SKM-1 (cell line): ENCODE data around the gene BLMH.

ENCODE experiments used
- DNase-seq: peaks from one replicate; lab custom pipeline; 2025; ENCODE audit not compliant: unreplicated experiment; lab: John Stamatoyannopoulos, UW

The BLMH gene

GRCh38 chr17:30232015-30232823, 59.5 kb downstream of the BLMH start:
- no peak for DNase-seq

DNA sequence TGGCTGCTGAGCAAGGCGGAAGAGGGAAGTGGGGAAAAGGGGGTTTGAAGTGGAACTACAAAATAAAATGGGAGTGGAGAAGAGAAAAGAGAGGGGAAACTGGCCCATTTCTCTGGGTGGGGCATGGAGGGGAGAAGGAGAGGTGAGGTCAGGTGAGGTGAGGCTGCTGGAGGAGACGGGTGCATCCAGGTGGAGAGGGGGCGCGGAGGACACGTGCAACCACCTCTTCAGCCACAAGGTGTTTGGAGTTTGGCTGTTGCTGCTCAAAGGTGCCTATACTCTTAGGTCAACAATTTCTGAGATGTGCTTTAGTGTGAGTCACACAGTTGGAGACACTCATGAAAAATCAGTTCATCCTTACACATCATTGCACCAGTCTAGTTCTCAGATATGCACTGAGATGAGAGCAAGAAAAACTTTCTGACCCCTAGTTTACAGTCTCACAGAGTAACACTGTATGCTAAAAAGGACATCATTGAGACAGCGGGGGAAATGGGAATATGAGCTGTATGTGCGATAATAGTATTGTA, 61.1 kb downstream of the BLMH start:
- no peak for DNase-seq

DNA sequence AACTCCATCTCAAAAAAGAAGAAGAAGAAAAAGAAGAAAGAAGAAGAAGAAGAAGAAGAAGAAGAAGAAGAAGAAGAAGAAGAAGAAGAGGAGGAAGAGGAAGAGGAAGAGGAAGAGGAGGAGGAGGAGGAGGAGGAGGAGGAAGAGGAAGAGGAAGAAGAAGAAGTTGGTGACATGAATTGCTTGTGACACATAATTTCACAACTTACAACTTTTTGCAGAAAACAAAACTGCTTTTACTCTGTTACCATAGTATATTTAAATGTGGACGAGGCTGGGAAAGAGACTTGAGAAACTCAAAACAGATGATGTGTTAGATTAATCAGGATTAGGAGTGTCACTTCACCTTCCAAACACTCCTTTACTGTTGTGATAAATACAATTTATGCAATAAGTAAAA, 61.7 kb downstream of the BLMH start:
- DNase-seq, result peak; percentile 52

GRCh38 chr17:30229012-30229411, 62.7 kb downstream of the BLMH start:
- no peak for DNase-seq

- no peak for DNase-seq
Measured at GRCh38 chr17:30228011-30228410, 63.7 kb downstream of the BLMH start.

DNA sequence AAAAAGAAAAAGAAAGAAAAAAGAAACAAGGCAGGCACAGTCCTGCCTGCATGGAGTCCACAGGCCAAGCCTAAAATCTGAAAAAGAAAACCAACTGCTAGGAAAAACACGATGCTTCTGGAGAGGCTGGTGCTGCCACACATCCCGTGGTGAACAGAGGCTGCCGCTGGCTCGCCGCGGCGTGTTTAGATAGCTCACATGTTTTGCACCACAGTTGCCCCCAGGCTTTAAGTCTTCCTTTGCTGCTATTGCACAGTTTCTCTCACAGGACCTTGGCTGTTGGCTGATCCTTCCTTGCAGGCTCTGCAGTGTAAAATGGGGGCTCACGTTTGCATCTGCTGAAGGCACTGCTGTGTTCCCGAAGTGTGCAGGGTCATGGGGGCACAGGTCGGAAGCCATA, 64.9 kb downstream of the BLMH start:
- no peak for DNase-seq

- no peak for DNase-seq
Measured at GRCh38 chr17:30225919-30226553, 65.7 kb downstream of the BLMH start.

GRCh38 chr17:30225112-30225511, 66.6 kb downstream of the BLMH start:
- DNase-seq, result no peak

GRCh38 chr17:30224419-30224960, 67.3 kb downstream of the BLMH start:
- DNase-seq, result peak; percentile 56

DNA sequence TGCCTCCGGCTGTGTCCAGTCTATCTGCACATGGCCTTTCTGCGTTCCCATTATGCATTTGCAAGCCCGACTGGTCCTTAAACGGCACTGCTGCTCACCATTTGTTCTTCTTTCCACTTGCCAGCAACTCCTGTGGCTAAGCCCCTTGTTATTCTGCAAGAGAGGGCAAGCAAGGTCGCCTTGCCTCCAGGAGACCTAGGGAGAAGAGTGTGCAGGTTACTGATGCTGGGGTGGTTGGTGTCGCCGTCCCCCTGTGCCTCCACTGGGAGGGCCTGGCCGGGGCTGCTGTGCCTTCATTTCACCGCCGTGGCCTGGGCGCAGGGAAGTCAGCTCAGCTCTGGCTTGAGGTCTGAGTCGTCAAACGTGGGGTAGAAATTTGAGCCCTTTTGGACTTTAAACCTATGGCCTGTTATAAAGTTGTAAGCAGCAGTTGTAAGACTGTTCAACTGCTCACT, 69.0 kb downstream of the BLMH start:
- DNase-seq, result no peak

DNA sequence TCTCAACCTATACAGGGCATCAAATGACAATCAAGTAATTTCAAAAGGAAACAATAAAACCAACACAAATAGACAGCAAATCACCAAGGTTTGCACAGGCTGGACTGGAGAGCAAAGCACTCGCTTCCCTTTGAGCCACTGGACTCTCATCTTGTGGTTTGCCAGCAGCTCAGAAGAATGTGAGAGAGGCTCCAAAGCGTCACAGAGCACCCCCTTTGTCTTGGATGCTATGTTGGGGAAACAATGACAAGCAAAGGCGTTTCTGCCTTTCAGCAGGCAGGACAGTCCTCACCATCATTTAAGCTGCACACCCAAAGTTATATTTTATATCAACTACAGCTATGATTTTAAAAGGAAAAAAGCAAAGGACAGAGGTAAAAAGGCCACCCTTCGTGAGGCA, 69.5 kb downstream of the BLMH start:
- DNase-seq, result no peak

DNA sequence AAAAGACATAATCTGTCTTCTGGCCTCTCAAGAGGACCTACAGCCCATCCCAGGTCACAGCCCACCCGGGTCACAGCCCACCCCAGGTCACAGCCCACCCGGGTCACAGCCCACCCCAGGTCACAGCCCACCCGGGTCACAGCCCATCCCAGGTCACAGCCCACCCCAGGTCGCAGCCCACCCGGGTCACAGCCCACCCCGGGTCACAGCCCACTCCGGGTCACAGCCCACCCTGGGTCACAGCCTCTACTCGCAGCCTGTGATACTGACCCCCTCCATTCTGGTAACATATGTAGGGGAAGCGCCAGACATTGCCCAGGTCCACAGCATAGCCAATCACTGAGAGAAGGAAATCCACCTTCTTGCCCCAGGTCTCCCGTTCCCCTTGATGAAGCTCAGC, 70.4 kb downstream of the BLMH start:
- no peak for DNase-seq

DNA sequence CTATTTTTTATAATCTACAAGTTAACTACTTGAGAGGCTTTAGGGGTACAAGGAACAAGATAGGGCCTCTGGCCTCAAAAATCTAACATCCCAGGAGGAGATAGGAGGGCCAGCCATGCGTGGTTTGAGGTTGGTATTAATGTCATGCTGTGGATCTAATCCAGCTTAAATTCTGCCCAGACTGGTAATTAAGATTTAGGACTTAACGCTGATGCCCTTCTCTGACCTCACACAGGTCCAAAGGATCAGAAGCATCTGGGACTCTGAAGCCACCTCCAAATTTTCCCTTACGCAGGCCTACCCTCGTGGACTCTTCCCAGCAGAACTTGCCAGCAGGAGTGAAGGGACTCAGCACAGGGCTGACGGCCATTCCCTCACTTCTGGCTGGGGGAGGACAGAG, 71.3 kb downstream of the BLMH start:
- DNase-seq, result no peak

GRCh38 chr17:30219833-30220232, 71.9 kb downstream of the BLMH start:
- DNase-seq, result no peak

- no peak for DNase-seq
Measured at GRCh38 chr17:30219315-30219714, 72.4 kb downstream of the BLMH start.

GRCh38 chr17:30218799-30219198, 72.9 kb downstream of the BLMH start:
- DNase-seq, result no peak

GRCh38 chr17:30217746-30218245, 73.9 kb downstream of the BLMH start:
- DNase-seq, result no peak

- no peak for DNase-seq
Measured at GRCh38 chr17:30217054-30217453, 74.7 kb downstream of the BLMH start.

GRCh38 chr17:30212750-30213149, 79.0 kb downstream of the BLMH start:
- no peak for DNase-seq

GRCh38 chr17:30211371-30211770, 80.4 kb downstream of the BLMH start:
- no peak for DNase-seq

DNA sequence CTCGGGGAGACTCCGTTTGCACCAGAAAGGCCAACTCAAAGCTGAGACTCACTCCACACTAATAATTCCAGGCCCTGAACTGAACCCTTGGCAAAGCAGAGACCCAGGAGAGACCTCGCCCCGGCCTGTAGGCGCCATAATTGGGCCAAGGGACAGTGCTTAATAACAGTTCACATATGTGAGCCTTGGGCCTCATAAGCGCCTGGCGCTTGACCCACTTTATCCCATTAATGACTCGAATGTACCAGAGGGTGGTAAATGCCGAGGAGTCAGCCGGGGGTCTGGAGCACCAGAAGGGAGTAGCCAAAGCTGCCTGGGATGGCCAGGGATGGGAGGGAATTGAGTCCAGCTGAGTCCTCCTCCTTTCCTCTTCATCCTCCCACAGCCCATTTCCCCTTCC, 80.8 kb downstream of the BLMH start:
- DNase-seq, result no peak

DNA sequence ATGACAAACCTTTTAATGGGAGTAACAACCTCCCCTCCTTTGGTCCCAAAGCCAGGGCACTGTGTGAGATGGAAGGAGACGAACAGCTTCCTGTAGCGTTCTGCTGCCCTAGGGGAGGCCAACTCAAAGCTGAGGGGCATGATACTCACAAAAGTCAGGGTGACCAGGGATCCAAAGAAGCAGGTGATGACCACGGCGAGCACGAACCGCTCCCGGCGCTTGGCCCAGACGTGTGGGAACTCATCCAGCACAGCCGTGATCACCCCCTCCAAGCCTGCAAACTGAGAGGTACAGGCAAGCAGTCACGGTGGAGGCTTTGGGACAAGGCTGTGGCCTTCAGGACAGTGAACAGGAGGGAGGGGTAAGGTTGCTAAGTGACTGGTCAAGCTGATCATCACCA, 81.4 kb downstream of the BLMH start:
- DNase-seq, result no peak
